A549 (cell line): ENCODE data around the gene PIP4K2A. TPM values are rescaled to one million over a fixed set of nuclear protein-coding genes. Genes with fewer than 3 reads are reported as not detected.

ENCODE experiments used
- ATAC-seq, 2 experiments: fragments of 200-7000 bp in 1 of 2; fragments of >200 bp in 1 of 2; cut with Nextera tagmentation in 1 of 2; cut with Tn5 transposase in 1 of 2; 3 replicates each; pipeline versions ENCODE4 v1.8.0 to v1.9.1; 2018 to 2020; ENCODE audit warnings: mild to moderate bottlenecking in 1 of 2, moderate library complexity in 1 of 2
- CTCF ChIA-PET: fragments of 300-600 bp; sonication (Branson Sonifier 250); formaldehyde crosslinking; extraction: SDS; loops from one replicate; lab custom pipeline; 2021; ENCODE audit warnings: antibody characterized with exemption, inconsistent platforms; lab: Yijun Ruan, JAX
- POLR2A ChIA-PET: fragments of 350-600 bp; formaldehyde crosslinking; extraction: SDS; loops from one replicate; lab custom pipeline; 2021; ENCODE audit warnings: antibody characterized with exemption, inconsistent platforms; lab: Yijun Ruan, JAX
- DNase-seq, 2 experiments: peaks; one replicate each; pipeline versions ENCODE4 v3.0.0 to v3.0.0-alpha.2; 2011 to 2016; ENCODE audit warnings: low read depth in 1 of 2, low spot score in 1 of 2
- FAIRE-seq: peaks from 2 replicates; lab custom pipeline; 2011; peaks lifted over from hg19 to GRCh38; lab: Jason Lieb, UNC
- H3K27ac ChIP-seq, 2 experiments: fragments of >200 bp; sonication (Bioruptor Twin); formaldehyde crosslinking; 3 replicates each; pipeline ENCODE4 v1.5.1; 2016 to 2017
- H3K4me1 ChIP-seq: fragments of >200 bp; sonication (Bioruptor Twin); formaldehyde crosslinking; 3 replicates; pipeline ENCODE4 v1.6.1; 2016
- H3K4me2 ChIP-seq: fragments of >200 bp; sonication (Bioruptor Twin); formaldehyde crosslinking; 3 replicates; pipeline ENCODE4 v1.6.1; 2016
- H3K4me3 ChIP-seq: fragments of >200 bp; sonication (Bioruptor Twin); formaldehyde crosslinking; 3 replicates; pipeline ENCODE4 v1.5.1; 2016
- H3K9me3 ChIP-seq: fragments of >200 bp; sonication (Bioruptor Twin); formaldehyde crosslinking; 3 replicates; pipeline ENCODE4 v1.6.1; 2016
- CBX2 ChIP-seq: fragments of 200-600 bp; sonication (generic); IDR thresholded peaks from 2 replicates; pipeline ENCODE4 v1.6.1; 2016; ENCODE audit warnings: low read depth, mild to moderate bottlenecking, borderline replicate concordance
- CHD2 ChIP-seq: fragments of 150-350 bp; IDR thresholded peaks from 2 replicates; pipeline ENCODE4 v1.6.1; 2014; ENCODE audit warnings: low read length; ENCODE audit not compliant: partially characterized antibody
- CHD4 ChIP-seq: fragments of 200-600 bp; sonication (generic); IDR thresholded peaks from 2 replicates; pipeline ENCODE4 v1.6.1; 2016; ENCODE audit warnings: antibody characterized with exemption, mild to moderate bottlenecking, borderline replicate concordance
- FOXS1 ChIP-seq: fragments of 250-450 bp; sonication (Bioruptor Pico); IDR thresholded peaks from 2 replicates; pipeline ENCODE4 v1.5.0; 2020; ENCODE audit warnings: mild to moderate bottlenecking, moderate library complexity
- HDAC2 ChIP-seq: fragments of 200-600 bp; sonication (generic); IDR thresholded peaks from 2 replicates; pipeline ENCODE4 v1.6.1; 2016
- HEYL ChIP-seq: fragments of 250-450 bp; sonication (Bioruptor Pico); IDR thresholded peaks from 2 replicates; pipeline ENCODE4 v1.8.0; 2021; ENCODE audit warnings: mild to moderate bottlenecking, moderate library complexity
- HOXB13 ChIP-seq: fragments of 250-450 bp; sonication (Bioruptor Pico); IDR thresholded peaks from 2 replicates; pipeline ENCODE4 v1.5.0; 2020; ENCODE audit warnings: low read depth, mild to moderate bottlenecking, moderate library complexity
- JUN ChIP-seq, 2 experiments: fragments of >200 bp; sonication (Bioruptor Twin); formaldehyde crosslinking; IDR thresholded peaks; 2 replicates in 1 of 2; 3 replicates in 1 of 2; pipeline ENCODE4 v1.6.1; 2016 to 2017
- MYC ChIP-seq: IDR thresholded peaks from 2 replicates; pipeline ENCODE4 v1.6.1; 2012; ENCODE audit warnings: mild to moderate bottlenecking, inconsistent platforms, low read length, improper control_type of control experiment, borderline replicate concordance
- PHF8 ChIP-seq: fragments of 200-600 bp; sonication (generic); IDR thresholded peaks from 2 replicates; pipeline ENCODE4 v1.6.1; 2016; ENCODE audit warnings: low read depth, mild to moderate bottlenecking, antibody characterized with exemption, moderate library complexity, borderline replicate concordance
- POLR2A ChIP-seq: IDR thresholded peaks from 2 replicates; pipeline ENCODE4 v1.6.1; 2012; ENCODE audit warnings: mild to moderate bottlenecking, low read length
- POLR2AphosphoS2 ChIP-seq: conservative IDR thresholded peaks from 2 replicates; pipeline ENCODE4 v1.6.1; 2012; ENCODE audit warnings: low read length, improper control_type of control experiment, inconsistent platforms
- RARB ChIP-seq: fragments of 250-450 bp; sonication (Bioruptor Pico); IDR thresholded peaks from 2 replicates; pipeline ENCODE4 v1.8.0; 2021; ENCODE audit warnings: mild to moderate bottlenecking, moderate library complexity
- TFCP2L1 ChIP-seq: fragments of 250-450 bp; sonication (Bioruptor Pico); IDR thresholded peaks from 2 replicates; pipeline ENCODE4 v1.5.0; 2021; ENCODE audit warnings: mild to moderate bottlenecking
- ZNF302 ChIP-seq: fragments of 250-450 bp; sonication (Bioruptor Pico); IDR thresholded peaks from 2 replicates; pipeline ENCODE4 v1.9.0; 2021; ENCODE audit warnings: inconsistent platforms, mild to moderate bottlenecking, moderate library complexity
- WGBS: methylation state at CpG from one replicate; pipeline ENCODE4 v1.1.6; 2017; ENCODE audit errors: missing lambda C conversion rate; 5-methylcytosine and 5-hydroxymethylcytosine counted together
- polyA plus RNA-seq, 4 experiments: library from polyadenylated mRNA; depleted of rRNA in 3 of 4; stranded (reverse); fragments of >200 nt; fragmentation: RNase III in 1 of 4; extraction: RNeasy Plus Mini Kit Qiagen cat#74134 plus additional on column Dnase treatment in 1 of 4; gene quantifications; 2 replicates in 3 of 4; 3 replicates in 1 of 4; pipeline ENCODE4 v1.2.3, GENCODE V29; 2011 to 2017
- TF ChIP-seq, protein P1 (sequence below): fragments of >200 bp; sonication (Bioruptor Twin); formaldehyde crosslinking; IDR thresholded peaks from 3 replicates; pipeline ENCODE4 v1.6.1; 2016
- TF ChIP-seq, protein P2 (sequence below): fragments of 200-600 bp; sonication (generic); IDR thresholded peaks from 2 replicates; pipeline ENCODE4 v1.6.1; 2016; ENCODE audit warnings: antibody characterized with exemption, mild to moderate bottlenecking, moderate library complexity
- TF ChIP-seq, protein P3 (sequence below): fragments of 450-650 bp; IDR thresholded peaks from 2 replicates; pipeline ENCODE4 v1.6.1; 2014; ENCODE audit warnings: antibody characterized with exemption
- TF ChIP-seq, protein P4 (sequence below): IDR thresholded peaks from 2 replicates; pipeline ENCODE4 v1.6.1; 2012; ENCODE audit warnings: low read depth, borderline replicate concordance
- TF ChIP-seq, protein P5 (sequence below): fragments of 150-350 bp; IDR thresholded peaks from 2 replicates; pipeline ENCODE4 v1.6.1; 2014; ENCODE audit warnings: low read depth, mild to moderate bottlenecking, low read length
- TF ChIP-seq, protein P6 (sequence below): fragments of >200 bp; sonication (Bioruptor Twin); formaldehyde crosslinking; IDR thresholded peaks from 2 replicates; pipeline ENCODE4 v1.6.1; 2016

Gene PIP4K2A
- polyA plus RNA-seq, 2 of the 4 experiments (the other 2 are of a cell fraction) = 23.1 to 24.0 TPM

DNA sequence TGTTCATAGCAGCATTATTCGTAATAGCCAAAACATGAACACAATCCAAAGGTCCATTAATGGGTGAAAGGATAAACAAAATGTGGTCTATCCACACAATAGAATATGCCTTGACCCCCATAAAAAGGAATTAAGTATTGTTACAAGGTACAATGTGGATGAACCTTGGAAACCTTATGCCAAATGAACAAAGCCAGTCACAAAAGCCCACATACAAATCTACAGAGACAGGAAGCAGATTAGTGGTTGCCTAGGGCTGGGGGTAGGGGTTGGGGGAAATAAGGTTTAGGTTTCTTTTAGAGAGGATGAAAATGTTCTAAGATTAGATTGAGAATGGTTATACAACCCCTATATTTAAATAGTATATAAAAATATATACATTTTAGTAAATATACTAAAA is 34.8 kb downstream of the PIP4K2A start:
- ChIA-PET CTCF (no interaction called here), POLR2A (no interaction called here)
- DNase-seq = no peak
- TF ChIP-seq HEYL (CRISPR knock-in tag) = no peak
- TF ChIP-seq, protein P1, sequence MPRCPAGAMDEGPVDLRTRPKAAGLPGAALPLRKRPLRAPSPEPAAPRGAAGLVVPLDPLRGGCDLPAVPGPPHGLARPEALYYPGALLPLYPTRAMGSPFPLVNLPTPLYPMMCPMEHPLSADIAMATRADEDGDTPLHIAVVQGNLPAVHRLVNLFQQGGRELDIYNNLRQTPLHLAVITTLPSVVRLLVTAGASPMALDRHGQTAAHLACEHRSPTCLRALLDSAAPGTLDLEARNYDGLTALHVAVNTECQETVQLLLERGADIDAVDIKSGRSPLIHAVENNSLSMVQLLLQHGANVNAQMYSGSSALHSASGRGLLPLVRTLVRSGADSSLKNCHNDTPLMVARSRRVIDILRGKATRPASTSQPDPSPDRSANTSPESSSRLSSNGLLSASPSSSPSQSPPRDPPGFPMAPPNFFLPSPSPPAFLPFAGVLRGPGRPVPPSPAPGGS = no peak
- no peak for TF ChIP-seq CHD4
- no peak for TF ChIP-seq HDAC2
- no peak for TF ChIP-seq RARB
- no peak for TF ChIP-seq PHF8
- no peak for TF ChIP-seq CBX2
- no peak for TF ChIP-seq POLR2A
- no peak for TF ChIP-seq ZNF302 (CRISPR knock-in tag)
- no peak for TF ChIP-seq FOXS1 (CRISPR knock-in tag)
- no peak for TF ChIP-seq HOXB13 (CRISPR knock-in tag)
- no peak for TF ChIP-seq MYC
- no peak for TF ChIP-seq TFCP2L1 (CRISPR knock-in tag)
- TF ChIP-seq, protein P2, sequence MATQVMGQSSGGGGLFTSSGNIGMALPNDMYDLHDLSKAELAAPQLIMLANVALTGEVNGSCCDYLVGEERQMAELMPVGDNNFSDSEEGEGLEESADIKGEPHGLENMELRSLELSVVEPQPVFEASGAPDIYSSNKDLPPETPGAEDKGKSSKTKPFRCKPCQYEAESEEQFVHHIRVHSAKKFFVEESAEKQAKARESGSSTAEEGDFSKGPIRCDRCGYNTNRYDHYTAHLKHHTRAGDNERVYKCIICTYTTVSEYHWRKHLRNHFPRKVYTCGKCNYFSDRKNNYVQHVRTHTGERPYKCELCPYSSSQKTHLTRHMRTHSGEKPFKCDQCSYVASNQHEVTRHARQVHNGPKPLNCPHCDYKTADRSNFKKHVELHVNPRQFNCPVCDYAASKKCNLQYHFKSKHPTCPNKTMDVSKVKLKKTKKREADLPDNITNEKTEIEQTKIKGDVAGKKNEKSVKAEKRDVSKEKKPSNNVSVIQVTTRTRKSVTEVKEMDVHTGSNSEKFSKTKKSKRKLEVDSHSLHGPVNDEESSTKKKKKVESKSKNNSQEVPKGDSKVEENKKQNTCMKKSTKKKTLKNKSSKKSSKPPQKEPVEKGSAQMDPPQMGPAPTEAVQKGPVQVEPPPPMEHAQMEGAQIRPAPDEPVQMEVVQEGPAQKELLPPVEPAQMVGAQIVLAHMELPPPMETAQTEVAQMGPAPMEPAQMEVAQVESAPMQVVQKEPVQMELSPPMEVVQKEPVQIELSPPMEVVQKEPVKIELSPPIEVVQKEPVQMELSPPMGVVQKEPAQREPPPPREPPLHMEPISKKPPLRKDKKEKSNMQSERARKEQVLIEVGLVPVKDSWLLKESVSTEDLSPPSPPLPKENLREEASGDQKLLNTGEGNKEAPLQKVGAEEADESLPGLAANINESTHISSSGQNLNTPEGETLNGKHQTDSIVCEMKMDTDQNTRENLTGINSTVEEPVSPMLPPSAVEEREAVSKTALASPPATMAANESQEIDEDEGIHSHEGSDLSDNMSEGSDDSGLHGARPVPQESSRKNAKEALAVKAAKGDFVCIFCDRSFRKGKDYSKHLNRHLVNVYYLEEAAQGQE = no peak
- TF ChIP-seq, protein P3, sequence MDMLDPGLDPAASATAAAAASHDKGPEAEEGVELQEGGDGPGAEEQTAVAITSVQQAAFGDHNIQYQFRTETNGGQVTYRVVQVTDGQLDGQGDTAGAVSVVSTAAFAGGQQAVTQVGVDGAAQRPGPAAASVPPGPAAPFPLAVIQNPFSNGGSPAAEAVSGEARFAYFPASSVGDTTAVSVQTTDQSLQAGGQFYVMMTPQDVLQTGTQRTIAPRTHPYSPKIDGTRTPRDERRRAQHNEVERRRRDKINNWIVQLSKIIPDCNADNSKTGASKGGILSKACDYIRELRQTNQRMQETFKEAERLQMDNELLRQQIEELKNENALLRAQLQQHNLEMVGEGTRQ = no peak
- no peak for TF ChIP-seq POLR2AphosphoS2
- TF ChIP-seq, protein P4, sequence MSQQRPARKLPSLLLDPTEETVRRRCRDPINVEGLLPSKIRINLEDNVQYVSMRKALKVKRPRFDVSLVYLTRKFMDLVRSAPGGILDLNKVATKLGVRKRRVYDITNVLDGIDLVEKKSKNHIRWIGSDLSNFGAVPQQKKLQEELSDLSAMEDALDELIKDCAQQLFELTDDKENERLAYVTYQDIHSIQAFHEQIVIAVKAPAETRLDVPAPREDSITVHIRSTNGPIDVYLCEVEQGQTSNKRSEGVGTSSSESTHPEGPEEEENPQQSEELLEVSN = no peak
- TF ChIP-seq CHD2 = no peak
- no peaks in the 10 kb centered on the region for H3K9me3 ChIP-seq
- no peak overlapping the region for H3K4me2 ChIP-seq
- H3K27ac ChIP-seq = no peak overlapping the region
- ATAC-seq = no peak
- no peak overlapping the region for H3K4me3 ChIP-seq
- 89% methylated on average over 1 of the region's 1 CpG for WGBS
- FAIRE-seq = no peak
- peaks cover 41% of the 10 kb centered on the region for H3K4me1 ChIP-seq

DNA sequence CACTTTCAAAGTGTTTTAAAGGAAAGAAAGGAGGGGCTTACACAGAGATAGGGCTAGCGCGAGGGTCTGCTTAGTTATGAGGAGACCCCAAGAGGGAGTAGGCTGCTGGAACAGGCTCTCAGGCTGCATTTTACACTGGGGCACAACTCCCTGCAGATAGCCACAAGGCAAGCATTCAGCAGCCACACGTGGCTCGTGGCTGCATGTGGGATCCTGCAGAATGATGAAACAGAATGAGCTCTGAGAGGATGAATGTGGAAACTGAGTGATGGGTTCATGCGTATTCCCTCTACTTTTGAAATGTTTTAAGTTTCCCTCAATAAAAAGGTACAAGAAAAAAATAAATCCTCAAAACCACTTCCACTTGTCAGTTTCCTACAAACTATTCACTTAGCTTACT is 37.0 kb downstream of the PIP4K2A start:
- no peak overlapping the region for H3K4me2 ChIP-seq
- ChIA-PET CTCF (interaction anchor here (0.5 to 2.0 kb wide), 4 partner anchors 12 to 173 kb away, joined by 3 to 4 read pairs (median 4); no protein-coding TSS in a partner anchor), POLR2A (no interaction called here)
- H3K27ac ChIP-seq = no peak overlapping the region
- H3K4me1 ChIP-seq = peaks cover 23% of the 10 kb centered on the region
- H3K9me3 ChIP-seq = no peaks in the 10 kb centered on the region
- FAIRE-seq (no peak), DNase-seq (no peak), ATAC-seq (no peak)
- no peak overlapping the region for H3K4me3 ChIP-seq
- TF ChIP-seq, protein P5, sequence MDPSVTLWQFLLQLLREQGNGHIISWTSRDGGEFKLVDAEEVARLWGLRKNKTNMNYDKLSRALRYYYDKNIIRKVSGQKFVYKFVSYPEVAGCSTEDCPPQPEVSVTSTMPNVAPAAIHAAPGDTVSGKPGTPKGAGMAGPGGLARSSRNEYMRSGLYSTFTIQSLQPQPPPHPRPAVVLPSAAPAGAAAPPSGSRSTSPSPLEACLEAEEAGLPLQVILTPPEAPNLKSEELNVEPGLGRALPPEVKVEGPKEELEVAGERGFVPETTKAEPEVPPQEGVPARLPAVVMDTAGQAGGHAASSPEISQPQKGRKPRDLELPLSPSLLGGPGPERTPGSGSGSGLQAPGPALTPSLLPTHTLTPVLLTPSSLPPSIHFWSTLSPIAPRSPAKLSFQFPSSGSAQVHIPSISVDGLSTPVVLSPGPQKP = no peak
- TF ChIP-seq JUN (IDR thresholded peaks at IDR 0.05) (no peak), MYC (no peak)
- TF ChIP-seq, protein P6, sequence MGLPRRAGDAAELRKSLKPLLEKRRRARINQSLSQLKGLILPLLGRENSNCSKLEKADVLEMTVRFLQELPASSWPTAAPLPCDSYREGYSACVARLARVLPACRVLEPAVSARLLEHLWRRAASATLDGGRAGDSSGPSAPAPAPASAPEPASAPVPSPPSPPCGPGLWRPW = no peak
- 95% methylated on average over 5 of the region's 5 CpGs for WGBS
